IMR-90 (cell line): ENCODE data around the gene KIF5C. TPM values are rescaled to one million over a fixed set of nuclear protein-coding genes. Genes with fewer than 3 reads are reported as not detected.

Experiments
- ATAC-seq: fragments of 200-7000 bp; cut with Tn5 transposase; 2 replicates; pipeline ENCODE4 v1.9.1; 2020; ENCODE audit warnings: low read depth, mild to moderate bottlenecking, moderate library complexity
- BruUV-seq: library from RNA; stranded (reverse); fragments of 400-500 nt; replicated peaks from 2 replicates; lab custom pipeline; 2021; lab: Mats Ljungman, UMichigan
- CTCF ChIA-PET: fragments of 300-600 bp; formaldehyde crosslinking; extraction: SDS; loops from one replicate; lab custom pipeline; 2021; ENCODE audit warnings: antibody characterized with exemption; lab: Yijun Ruan, JAX
- POLR2A ChIA-PET: fragments of 300-600 bp; sonication (Branson Sonifier 250); formaldehyde crosslinking; loops from one replicate; lab custom pipeline; 2022; ENCODE audit warnings: antibody characterized with exemption; ENCODE audit not compliant: unreplicated experiment; lab: Charles Lee
- DNase-seq: peaks from one replicate; pipeline ENCODE4 v3.0.0; 2013
- H2AFZ ChIP-seq: replicated peaks from 2 replicates; pipeline ENCODE3; 2013; ENCODE audit warnings: low read length, mild to moderate bottlenecking; ENCODE audit not compliant: poor library complexity
- H2AK5ac ChIP-seq: 2 replicates; pipeline ENCODE4 v1.6.1; 2013; ENCODE audit warnings: low read depth, low read length, inconsistent platforms
- H2AK9ac ChIP-seq: replicated peaks from 2 replicates; pipeline ENCODE3; 2013; ENCODE audit warnings: mild to moderate bottlenecking, low read depth, low read length, moderate library complexity; ENCODE audit not compliant: poor library complexity
- H2BK120ac ChIP-seq: 2 replicates; pipeline ENCODE4 v1.6.1; 2013; ENCODE audit warnings: low read depth, low read length, inconsistent platforms
- H2BK15ac ChIP-seq: 3 replicates; pipeline ENCODE4 v1.6.1; 2013; ENCODE audit warnings: low read depth, low read length, inconsistent platforms
- H2BK20ac ChIP-seq: 2 replicates; pipeline ENCODE4 v1.6.1; 2013; ENCODE audit warnings: low read depth, mild to moderate bottlenecking, inconsistent platforms, low read length, moderate library complexity
- H2BK5ac ChIP-seq: 2 replicates; pipeline ENCODE4 v1.6.1; 2013; ENCODE audit warnings: mild to moderate bottlenecking, low read depth, low read length, inconsistent platforms; ENCODE audit not compliant: poor library complexity, severe bottlenecking
- H3K14ac ChIP-seq: replicated peaks from 2 replicates; pipeline ENCODE4 v1.6.1; 2013; ENCODE audit warnings: low read depth, low read length, inconsistent platforms
- H3K18ac ChIP-seq: 2 replicates; pipeline ENCODE4 v1.6.1; 2013; ENCODE audit warnings: low read depth, low read length, control low read depth
- H3K23ac ChIP-seq: 2 replicates; pipeline ENCODE4 v1.6.1; 2013; ENCODE audit warnings: low read depth, low read length, inconsistent platforms
- H3K27ac ChIP-seq: 2 replicates; pipeline ENCODE4 v1.5.1; 2013; ENCODE audit warnings: mild to moderate bottlenecking, control low read depth, low read length; ENCODE audit not compliant: insufficient read depth
- H3K27me3 ChIP-seq: 2 replicates; pipeline ENCODE4 v1.6.1; 2013; ENCODE audit warnings: low read length; ENCODE audit not compliant: control insufficient read depth, insufficient read depth
- H3K36me3 ChIP-seq: 2 replicates; pipeline ENCODE4 v1.6.1; 2013; ENCODE audit warnings: low read length, mixed read lengths; ENCODE audit not compliant: control insufficient read depth, insufficient read depth
- H3K4ac ChIP-seq: 2 replicates; pipeline ENCODE4 v1.6.1; 2013; ENCODE audit warnings: low read depth, low read length, inconsistent platforms
- H3K4me1 ChIP-seq: 2 replicates; pipeline ENCODE4 v1.6.1; 2013; ENCODE audit warnings: low read length, mixed read lengths; ENCODE audit not compliant: control insufficient read depth, insufficient read depth
- H3K4me2 ChIP-seq: 2 replicates; pipeline ENCODE4 v1.6.1; 2013; ENCODE audit warnings: low read depth, mild to moderate bottlenecking, control low read depth, low read length, moderate library complexity
- H3K4me3 ChIP-seq: 2 replicates; pipeline ENCODE4 v1.5.1; 2013; ENCODE audit warnings: low read depth, mild to moderate bottlenecking, control low read depth, low read length, moderate library complexity; ENCODE audit not compliant: insufficient read depth
- H3K56ac ChIP-seq: 2 replicates; pipeline ENCODE4 v1.6.1; 2013; ENCODE audit warnings: low read length, inconsistent platforms; ENCODE audit not compliant: insufficient read depth; ENCODE audit errors: extremely low read depth
- H3K79me1 ChIP-seq, 2 experiments: 2 replicates each; pipeline ENCODE4 v1.6.1; 2013; ENCODE audit warnings: low read length in 2 of 2, inconsistent platforms in 1 of 2, low read depth in 1 of 2
- H3K9ac ChIP-seq: 2 replicates; pipeline ENCODE4 v1.6.1; 2013; ENCODE audit warnings: low read depth, low read length, control low read depth
- H3K9me1 ChIP-seq: 2 replicates; pipeline ENCODE4 v1.6.1; 2013; ENCODE audit warnings: low read length, inconsistent platforms; ENCODE audit not compliant: insufficient read depth
- H3K9me3 ChIP-seq: 2 replicates; pipeline ENCODE4 v1.6.1; 2013; ENCODE audit warnings: low read length; ENCODE audit not compliant: control insufficient read depth, insufficient read depth
- H4K20me1 ChIP-seq: 2 replicates; pipeline ENCODE4 v1.6.1; 2013; ENCODE audit warnings: low read length, inconsistent platforms; ENCODE audit not compliant: insufficient read depth
- H4K5ac ChIP-seq: 2 replicates; pipeline ENCODE4 v1.6.1; 2013; ENCODE audit warnings: mild to moderate bottlenecking, low read depth, low read length, control low read depth
- H4K8ac ChIP-seq, 2 experiments: 2 replicates each; pipeline ENCODE4 v1.6.1; 2013; ENCODE audit warnings: low read depth in 2 of 2, low read length in 2 of 2, control low read depth in 1 of 2, inconsistent platforms in 1 of 2
- H4K91ac ChIP-seq: 2 replicates; pipeline ENCODE4 v1.6.1; 2013; ENCODE audit warnings: low read depth, low read length, inconsistent platforms; ENCODE audit not compliant: insufficient read depth
- CEBPB ChIP-seq: IDR thresholded peaks from 2 replicates; pipeline ENCODE4 v1.6.1; 2012; ENCODE audit warnings: low read depth, low read length, improper control_type of control experiment
- CTCF ChIP-seq: conservative IDR thresholded peaks from 2 replicates; pipeline ENCODE4 v1.5.1; 2012; ENCODE audit warnings: mild to moderate bottlenecking, low read depth, low read length, improper control_type of control experiment
- RAD21 ChIP-seq: IDR thresholded peaks from 2 replicates; pipeline ENCODE4 v1.6.1; 2012; ENCODE audit warnings: low read length, improper control_type of control experiment
- RCOR1 ChIP-seq: IDR thresholded peaks from 2 replicates; pipeline ENCODE4 v1.6.1; 2012; ENCODE audit warnings: mild to moderate bottlenecking, low read length, improper control_type of control experiment; ENCODE audit not compliant: insufficient replicate concordance
- SMC3 ChIP-seq: fragments of 150-350 bp; IDR thresholded peaks from 2 replicates; pipeline ENCODE4 v1.6.1; 2016; ENCODE audit warnings: low read depth, mild to moderate bottlenecking, antibody characterized with exemption, low read length, moderate library complexity
- WGBS, 2 experiments: methylation state at CpG; one replicate each; pipeline versions ENCODE4 v1.1.5 to v1.1.7; 2013; ENCODE audit warnings: missing lambda C conversion rate in 2 of 2; ENCODE audit not compliant: insufficient read length in 1 of 2; ENCODE audit errors: extremely low coverage in 2 of 2; 5-methylcytosine and 5-hydroxymethylcytosine counted together
- dilution Hi-C: fragments of 300-500 bp; cut with HindIII; formaldehyde crosslinking; loops from one replicate; pipeline ENCODE4 v1.14.3; 2018; ENCODE audit warnings: low sequenced_read_pairs; ENCODE audit not compliant: unreplicated experiment
- in situ Hi-C: fragments of 300-500 bp; cut with MboI; formaldehyde crosslinking; loops from 3 replicates; pipeline ENCODE4 v1.14.3; 2019; ENCODE audit warnings: low sequenced_read_pairs, inconsistent platforms, mixed read lengths
- intact Hi-C: fragments of 100-400 bp; cut with micrococcal nuclease; formaldehyde crosslinking; loops from 2 replicates; pipeline ENCODE4 v1.10.0; 2022
- polyA plus RNA-seq, 3 experiments: library from polyadenylated mRNA; depleted of rRNA; stranded (reverse); fragments of >200 nt; gene quantifications; 2 replicates each; pipeline ENCODE4 v1.2.3, GENCODE V29; 2012; ENCODE audit warnings: low replicate concordance in 1 of 3
- total RNA-seq: library from RNA; depleted of rRNA; stranded (reverse); fragments of >200 nt; gene quantifications from 2 replicates; pipeline ENCODE4 v1.2.3, GENCODE V29; 2012

Gene KIF5C
- total and polyA plus RNA-seq, 2 of the 4 experiments (the other 2 are of a cell fraction): 0.10 to 0.18 TPM

GRCh38 chr2:148926291-148926961 is 51.4 kb downstream of the KIF5C start:
- no peak overlapping the region for H3K56ac ChIP-seq
- no peaks in the 10 kb centered on the region for H3K36me3 ChIP-seq
- H3K4me1 ChIP-seq: no peaks in the 10 kb centered on the region
- H4K5ac ChIP-seq: no peak overlapping the region
- no peaks in the 10 kb centered on the region for H3K9me3 ChIP-seq
- H4K20me1 ChIP-seq: no peaks in the 10 kb centered on the region
- dilution Hi-C loops (no loop called here), in situ Hi-C loops (no loop called here), intact Hi-C loops (loop anchor here (5.0 kb wide), 1 partner anchor 284 kb away; the partner anchor contains the start of gene EPC2)
- H3K9me1 ChIP-seq: no peaks in the 10 kb centered on the region
- no peak for TF ChIP-seq CEBPB
- TF ChIP-seq CTCF: peak; percentile 63
- TF ChIP-seq RCOR1: no peak
- TF ChIP-seq SMC3: peak; percentile 41
- peak; percentile 51 for TF ChIP-seq RAD21
- ATAC-seq: peak; percentile 77
- no peak overlapping the region for H3K18ac ChIP-seq
- peak; percentile 12 for DNase-seq
- H3K27ac ChIP-seq: no peak overlapping the region
- H2BK5ac ChIP-seq: no peak overlapping the region
- ChIA-PET POLR2A (no interaction called here), CTCF (no interaction called here)
- no peak overlapping the region for H3K4ac ChIP-seq
- H2BK120ac ChIP-seq: no peak overlapping the region
- no peak overlapping the region for H2AFZ ChIP-seq
- H3K23ac ChIP-seq: no peak overlapping the region
- no peak overlapping the region for H3K4me3 ChIP-seq
- H3K9ac ChIP-seq: no peak overlapping the region
- no peak overlapping the region for H2AK5ac ChIP-seq
- H2BK20ac ChIP-seq: no peak overlapping the region
- no peaks in the 10 kb centered on the region for H3K79me1 ChIP-seq
- no peak overlapping the region for H4K8ac ChIP-seq
- no peak overlapping the region for H4K91ac ChIP-seq
- no peaks in the 10 kb centered on the region for H3K27me3 ChIP-seq
- WGBS, 2 experiments: 69% methylated on average over 6 of the region's 33 CpGs; no CpG with 5 or more reads in 1 of the 2 experiments
- no peak overlapping the region for H3K4me2 ChIP-seq
- no peak overlapping the region for H2BK15ac ChIP-seq
- no peak overlapping the region for H3K14ac ChIP-seq
- no peak overlapping the region for H2AK9ac ChIP-seq
- BruUV-seq: no TSS peak
